Activated T-cell treated with anti-CD3 and anti-CD28 coated beads, Interleukin-2, amount 50 U/mL, for 24 hours (primary cell): ENCODE data around the gene MYORG.
"Not testable (repeated sequence)": the region's sequence is repeated elsewhere in the genome, so short reads cannot be mapped to it uniquely, and the experiment has no call there.

Source experiments
- DNase-seq: peaks from one replicate; pipeline ENCODE4 v3.0.0-alpha.2; 2020
- H3K27ac Mint-ChIP-seq: 2 replicates; pipeline ENCODE4 v1.8.0; 2020; ENCODE audit warnings: mild to moderate bottlenecking, mixed read lengths
- H3K27me3 Mint-ChIP-seq: 2 replicates; pipeline ENCODE4 v1.8.0; 2020; ENCODE audit warnings: mixed read lengths
- H3K36me3 Mint-ChIP-seq: 2 replicates; pipeline ENCODE4 v1.8.0; 2020; ENCODE audit warnings: low read depth, mixed read lengths
- H3K4me1 Mint-ChIP-seq: 2 replicates; pipeline ENCODE4 v1.8.0; 2020; ENCODE audit warnings: low read depth, mixed read lengths
- H3K4me3 Mint-ChIP-seq: 2 replicates; pipeline ENCODE4 v1.8.0; 2020; ENCODE audit warnings: mild to moderate bottlenecking, moderate library complexity, mixed read lengths
- H3K9me3 Mint-ChIP-seq: 2 replicates; pipeline ENCODE4 v1.8.0; 2020; ENCODE audit warnings: mixed read lengths

Gene MYORG

GRCh38 chr9:34367751-34368410 is 8.8 kb downstream of the MYORG start:
- not testable (repeated sequence) for H3K4me3 Mint-ChIP-seq, H3K27me3 Mint-ChIP-seq, H3K9me3 Mint-ChIP-seq, DNase-seq, H3K27ac Mint-ChIP-seq
- H3K4me1 Mint-ChIP-seq, result peaks cover 14% of the 10 kb centered on the region
- peaks cover 33% of the 10 kb centered on the region for H3K36me3 Mint-ChIP-seq

- Mint-ChIP-seq H3K36me3 (peaks cover 23% of the 10 kb centered on the region), H3K9me3 (no peaks in the 10 kb centered on the region), H3K27me3 (no peaks in the 10 kb centered on the region), H3K4me1 (peaks cover 14% of the 10 kb centered on the region), H3K27ac (no peak overlapping the region), H3K4me3 (no peak overlapping the region)
- no peak for DNase-seq
Observed at GRCh38 chr9:34366365-34366764, 10.3 kb downstream of the MYORG start.

GRCh38 chr9:34365282-34365681 is 11.4 kb downstream of the MYORG start:
- no peaks in the 10 kb centered on the region for H3K9me3 Mint-ChIP-seq
- H3K4me1 Mint-ChIP-seq, result peaks cover 12% of the 10 kb centered on the region
- H3K4me3 Mint-ChIP-seq, result no peak overlapping the region
- H3K27me3 Mint-ChIP-seq, result no peaks in the 10 kb centered on the region
- peaks cover 14% of the 10 kb centered on the region for H3K36me3 Mint-ChIP-seq
- no peak for DNase-seq
- no peak overlapping the region for H3K27ac Mint-ChIP-seq

- Mint-ChIP-seq H3K27ac (no peak overlapping the region), H3K4me3 (no peak overlapping the region)
- no peak for DNase-seq
Observed at GRCh38 chr9:34363619-34364351, 12.9 kb downstream of the MYORG start.

GRCh38 chr9:34362614-34363214 is 14.0 kb downstream of the MYORG start:
- Mint-ChIP-seq H3K27ac (no peak overlapping the region), H3K27me3 (no peaks in the 10 kb centered on the region), H3K9me3 (no peaks in the 10 kb centered on the region), H3K36me3 (peaks cover 10% of the 10 kb centered on the region), H3K4me1 (peaks cover 12% of the 10 kb centered on the region), H3K4me3 (no peak overlapping the region)
- no peak for DNase-seq

More at GRCh38 chr9:34363619-34364351, 12.9 kb downstream of the MYORG start:
- Mint-ChIP-seq H3K9me3 (no peaks in the 10 kb centered on the region), H3K27me3 (no peaks in the 10 kb centered on the region), H3K36me3 (peaks cover 14% of the 10 kb centered on the region), H3K4me1 (peaks cover 12% of the 10 kb centered on the region)

GRCh38 chr9:34352957-34353356 is 23.7 kb downstream of the MYORG start:
- not testable (repeated sequence) for H3K27me3 Mint-ChIP-seq, DNase-seq, H3K4me1 Mint-ChIP-seq, H3K27ac Mint-ChIP-seq, H3K4me3 Mint-ChIP-seq
- Mint-ChIP-seq H3K36me3 (peaks cover 27% of the 10 kb centered on the region), H3K9me3 (peaks cover 12% of the 10 kb centered on the region)

GRCh38 chr9:34352122-34352652 is 24.5 kb downstream of the MYORG start:
- Mint-ChIP-seq H3K36me3 (peaks cover 32% of the 10 kb centered on the region), H3K9me3 (peaks cover 12% of the 10 kb centered on the region)
- not testable (repeated sequence) for H3K27me3 Mint-ChIP-seq, H3K4me1 Mint-ChIP-seq, DNase-seq, H3K27ac Mint-ChIP-seq, H3K4me3 Mint-ChIP-seq

GRCh38 chr9:34349324-34349723 is 27.4 kb downstream of the MYORG start:
- H3K36me3 Mint-ChIP-seq, result peaks cover 28% of the 10 kb centered on the region
- no peak overlapping the region for H3K4me3 Mint-ChIP-seq
- H3K4me1 Mint-ChIP-seq, result no peaks in the 10 kb centered on the region
- no peak overlapping the region for H3K27ac Mint-ChIP-seq
- no peak for DNase-seq
- H3K27me3 Mint-ChIP-seq, result no peaks in the 10 kb centered on the region
- no peaks in the 10 kb centered on the region for H3K9me3 Mint-ChIP-seq

GRCh38 chr9:34347800-34348158 is 28.9 kb downstream of the MYORG start:
- no peak for DNase-seq
- H3K27me3 Mint-ChIP-seq, result no peaks in the 10 kb centered on the region
- H3K4me1 Mint-ChIP-seq, result no peaks in the 10 kb centered on the region
- H3K9me3 Mint-ChIP-seq, result no peaks in the 10 kb centered on the region
- H3K4me3 Mint-ChIP-seq, result no peak overlapping the region
- peaks cover 40% of the 10 kb centered on the region for H3K36me3 Mint-ChIP-seq
- no peak overlapping the region for H3K27ac Mint-ChIP-seq

GRCh38 chr9:34346873-34347799 is 29.6 kb downstream of the MYORG start:
- Mint-ChIP-seq H3K27ac (no peak overlapping the region), H3K4me3 (no peak overlapping the region), H3K27me3 (no peaks in the 10 kb centered on the region), H3K9me3 (no peaks in the 10 kb centered on the region), H3K4me1 (no peaks in the 10 kb centered on the region), H3K36me3 (peaks cover 46% of the 10 kb centered on the region)
- no peak for DNase-seq

GRCh38 chr9:34343605-34344004 is 33.1 kb downstream of the MYORG start:
- no peak for DNase-seq
- Mint-ChIP-seq H3K4me1 (no peaks in the 10 kb centered on the region), H3K4me3 (no peak overlapping the region), H3K27me3 (no peaks in the 10 kb centered on the region), H3K9me3 (no peaks in the 10 kb centered on the region), H3K27ac (no peak overlapping the region), H3K36me3 (peaks cover 69% of the 10 kb centered on the region)

- Mint-ChIP-seq H3K4me1 (no peaks in the 10 kb centered on the region), H3K4me3 (no peak overlapping the region), H3K27ac (no peak overlapping the region), H3K27me3 (no peaks in the 10 kb centered on the region), H3K9me3 (no peaks in the 10 kb centered on the region), H3K36me3 (peaks cover 72% of the 10 kb centered on the region)
- DNase-seq, result no peak
Observed at GRCh38 chr9:34343090-34343489, 33.6 kb downstream of the MYORG start.

- H3K4me3 Mint-ChIP-seq, result no peak overlapping the region
- no peak overlapping the region for H3K27ac Mint-ChIP-seq
- peaks cover 76% of the 10 kb centered on the region for H3K36me3 Mint-ChIP-seq
- no peaks in the 10 kb centered on the region for H3K4me1 Mint-ChIP-seq
- no peaks in the 10 kb centered on the region for H3K27me3 Mint-ChIP-seq
- no peaks in the 10 kb centered on the region for H3K9me3 Mint-ChIP-seq
- DNase-seq, result no peak
Observed at GRCh38 chr9:34341659-34342295, 34.9 kb downstream of the MYORG start.
